ENCODE measurements around the gene MRPL53.

Gene MRPL53

DNA sequence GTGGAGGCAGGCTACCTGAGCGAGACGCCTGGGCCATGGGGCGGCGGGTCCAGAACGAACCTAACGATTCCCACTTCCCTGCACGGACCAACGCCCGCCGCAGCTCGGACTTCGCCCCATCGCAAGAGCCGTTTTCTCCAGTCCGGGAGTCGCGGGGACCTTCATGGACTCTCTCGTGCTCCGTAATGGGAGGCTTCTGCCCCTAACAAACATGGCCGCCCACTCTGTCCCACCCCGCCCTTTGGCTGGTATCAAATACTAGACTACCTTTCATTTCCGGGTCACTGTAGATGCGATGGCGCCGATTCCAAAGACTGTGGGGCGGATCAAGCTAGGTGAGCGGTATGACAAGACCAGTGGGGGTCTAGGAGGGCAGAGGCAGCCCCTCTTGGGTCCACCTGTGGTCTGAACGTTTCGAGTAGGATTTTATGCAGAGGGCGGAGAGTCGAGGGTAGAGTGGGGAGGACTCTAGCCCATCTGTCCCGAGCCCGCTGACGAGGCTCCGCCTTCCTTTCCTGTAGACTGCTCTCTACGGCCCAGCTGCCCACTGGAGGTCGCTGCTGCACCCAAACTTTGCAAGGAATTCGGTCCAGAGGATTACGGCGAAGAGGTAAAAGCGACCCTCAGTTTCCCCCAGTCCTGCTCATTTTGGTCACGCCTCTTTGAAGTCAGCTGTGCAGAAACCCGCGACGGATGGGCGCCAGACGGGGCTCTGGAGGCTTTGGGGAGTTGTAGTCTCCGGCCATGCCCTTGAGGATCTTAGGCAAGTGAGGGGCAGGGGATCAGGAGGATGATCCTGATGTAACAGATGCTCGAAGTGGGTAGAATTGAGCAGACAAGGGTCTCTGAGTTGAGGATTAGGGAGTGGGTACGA, 10.6 kb upstream of the MRPL53 start, which contains the start of the genes CCDC142 and TTC31:
CCDC142 (minus strand) TSS at position 198 of the 874 bp plus-strand sequence; CDS start at position 37, 161 bp downstream.
TTC31 (plus strand) TSS at position 281 of the 874 bp plus-strand sequence; CDS start at position 296, 15 bp downstream.
- peaks cover 33% of the 10 kb centered on the region for H3K36me3 ChIP-seq (ENCODE audit: insufficient read depth, insufficient read length, low read length)
- no peaks in the 10 kb centered on the region for H3K9me3 ChIP-seq (ENCODE audit: insufficient read depth, low read length)
- H3K27me3 ChIP-seq (ENCODE audit: insufficient read depth, insufficient read length): no peaks in the 10 kb centered on the region
- peak; percentile 98 for TF ChIP-seq YY1 (IDR thresholded peaks at IDR 0.05; ENCODE audit: insufficient read depth, insufficient read length)
- TF ChIP-seq ZNF274 (IDR thresholded peaks at IDR 0.05; ENCODE audit: low read depth, low read length): no peak
- no peak for TF ChIP-seq SUZ12 (IDR thresholded peaks at IDR 0.05; ENCODE audit: extremely low read depth, insufficient read depth, insufficient read length)
- peak within 1 kb of the TSS; percentile 85 for H3K9ac ChIP-seq (ENCODE audit: insufficient read length, low read depth)
- H3K4me1 ChIP-seq (ENCODE audit: insufficient read depth, insufficient read length): peaks cover 3% of the 10 kb centered on the region
- peak within 1 kb of the TSS; percentile 75 for H3K4me3 ChIP-seq (ENCODE audit: insufficient read length, low read depth)
- DNase-seq (ENCODE audit: low read depth, low spot score): peak; percentile 93

DNA sequence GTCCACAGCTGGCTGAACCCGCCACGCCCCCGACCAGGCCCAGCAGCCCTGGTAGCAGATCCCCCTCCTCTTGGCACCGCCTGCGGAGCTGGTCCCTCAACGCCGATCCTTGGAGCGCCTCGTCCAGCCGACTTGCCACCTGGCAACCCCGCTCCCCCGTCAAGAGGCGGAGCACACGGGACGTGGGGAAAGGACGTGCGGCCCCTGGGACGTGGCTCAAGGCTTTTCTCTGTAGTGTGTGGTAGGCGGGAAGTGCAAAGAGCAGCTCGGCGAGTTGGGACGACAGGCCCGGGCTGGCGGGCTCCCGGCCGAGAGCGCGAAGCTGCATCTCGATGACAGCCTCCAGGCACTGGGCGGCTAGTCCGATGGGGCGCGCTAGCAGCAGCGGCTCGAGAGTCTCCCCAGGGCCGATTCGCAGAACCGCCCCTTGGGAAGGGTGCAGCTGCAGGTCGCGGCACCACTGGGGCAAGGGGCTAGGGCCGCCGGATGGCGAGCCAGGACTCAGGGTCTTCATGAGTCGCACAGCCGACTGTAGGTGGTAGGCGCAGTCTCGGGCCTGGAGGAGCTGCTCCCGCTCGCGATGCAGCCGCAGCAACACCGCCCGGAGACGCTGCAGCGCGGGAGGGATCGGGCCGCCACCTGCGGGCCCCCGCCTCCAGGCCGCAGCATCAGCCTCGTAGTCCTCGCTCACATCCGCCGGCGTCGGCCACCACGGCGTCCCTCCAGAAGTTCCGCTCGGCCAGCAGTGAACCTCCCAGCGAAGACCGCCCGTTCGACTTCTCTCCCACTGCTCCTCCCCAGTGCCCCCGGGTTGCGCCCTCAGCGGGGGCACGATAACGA, 9.7 kb upstream of the MRPL53 start:
- DNase-seq (ENCODE audit: low read depth, low spot score): no peak

DNA sequence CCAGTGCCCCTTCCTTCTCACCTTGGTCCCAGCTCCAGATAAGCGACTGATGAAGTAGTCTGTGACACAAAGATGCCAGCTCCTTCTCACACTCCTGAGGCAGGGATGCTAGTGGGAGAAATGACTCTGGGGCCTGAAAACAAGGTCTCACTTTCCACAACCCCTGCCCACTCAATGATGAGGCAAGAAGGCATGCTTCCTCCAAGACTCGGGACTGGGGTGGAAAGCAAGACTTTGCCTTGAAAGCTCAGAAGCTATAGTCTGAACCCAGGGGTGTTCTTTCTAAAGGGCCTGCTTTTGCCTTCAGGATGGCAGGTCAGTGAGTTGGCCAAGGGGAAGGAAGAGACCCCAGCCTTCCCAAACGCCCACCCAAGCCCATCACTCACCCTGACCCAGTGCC, 9.0 kb upstream of the MRPL53 start:
- TF ChIP-seq YY1 (IDR thresholded peaks at IDR 0.05; ENCODE audit: insufficient read depth, insufficient read length) (no peak), ZNF274 (IDR thresholded peaks at IDR 0.05; ENCODE audit: low read depth, low read length) (no peak), SUZ12 (IDR thresholded peaks at IDR 0.05; ENCODE audit: extremely low read depth, insufficient read depth, insufficient read length) (no peak)
- peaks cover 3% of the 10 kb centered on the region for H3K4me1 ChIP-seq (ENCODE audit: insufficient read depth, insufficient read length)
- H3K27me3 ChIP-seq (ENCODE audit: insufficient read depth, insufficient read length): no peaks in the 10 kb centered on the region
- no peaks in the 10 kb centered on the region for H3K9me3 ChIP-seq (ENCODE audit: insufficient read depth, low read length)
- H3K9ac ChIP-seq (ENCODE audit: insufficient read length, low read depth): peak overlapping the region; percentile 85
- H3K36me3 ChIP-seq (ENCODE audit: insufficient read depth, insufficient read length, low read length): peaks cover 48% of the 10 kb centered on the region
- H3K4me3 ChIP-seq (ENCODE audit: insufficient read length, low read depth): peak overlapping the region; percentile 75
- DNase-seq (ENCODE audit: low read depth, low spot score): no peak

More for the DNA sequence above, 9.7 kb upstream of the MRPL53 start:
- Histone ChIP-seq H3K4me3 (ENCODE audit: insufficient read length, low read depth) (peak overlapping the region; percentile 75), H3K9me3 (ENCODE audit: insufficient read depth, low read length) (no peaks in the 10 kb centered on the region), H3K9ac (ENCODE audit: insufficient read length, low read depth) (peak overlapping the region; percentile 85), H3K4me1 (ENCODE audit: insufficient read depth, insufficient read length) (peaks cover 3% of the 10 kb centered on the region), H3K36me3 (ENCODE audit: insufficient read depth, insufficient read length, low read length) (peaks cover 41% of the 10 kb centered on the region), H3K27me3 (ENCODE audit: insufficient read depth, insufficient read length) (no peaks in the 10 kb centered on the region)
- TF ChIP-seq YY1 (IDR thresholded peaks at IDR 0.05; ENCODE audit: insufficient read depth, insufficient read length) (no peak), ZNF274 (IDR thresholded peaks at IDR 0.05; ENCODE audit: low read depth, low read length) (no peak)

DNA sequence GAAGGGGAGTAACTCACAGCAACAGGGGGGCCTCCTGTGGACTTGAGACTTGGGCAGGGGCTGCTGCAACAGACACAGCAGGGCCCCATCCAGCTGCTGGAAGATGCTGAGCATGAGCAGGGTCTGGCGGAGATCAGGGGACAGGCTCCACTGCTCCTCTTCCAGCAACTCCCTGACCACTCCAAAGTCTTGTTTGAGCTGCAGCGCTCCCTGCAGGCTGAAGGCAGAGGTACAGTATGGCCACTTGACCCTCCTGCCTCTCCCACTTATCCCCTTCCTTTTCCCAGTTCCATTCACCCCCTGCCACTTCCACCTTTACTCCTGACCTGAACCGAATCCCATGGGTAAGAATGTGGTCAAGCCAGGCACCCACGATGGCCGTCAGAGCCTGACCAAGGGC, 2.4 kb upstream of the MRPL53 start:
- H3K27me3 ChIP-seq (ENCODE audit: insufficient read depth, insufficient read length): no peaks in the 10 kb centered on the region
- no peak overlapping the region for H3K4me3 ChIP-seq (ENCODE audit: insufficient read length, low read depth)
- H3K36me3 ChIP-seq (ENCODE audit: insufficient read depth, insufficient read length, low read length): peaks cover 50% of the 10 kb centered on the region
- DNase-seq (ENCODE audit: low read depth, low spot score): no peak
- no peaks in the 10 kb centered on the region for H3K4me1 ChIP-seq (ENCODE audit: insufficient read depth, insufficient read length)
- no peaks in the 10 kb centered on the region for H3K9me3 ChIP-seq (ENCODE audit: insufficient read depth, low read length)
- TF ChIP-seq ZNF274 (IDR thresholded peaks at IDR 0.05; ENCODE audit: low read depth, low read length): no peak
- TF ChIP-seq SUZ12 (IDR thresholded peaks at IDR 0.05; ENCODE audit: extremely low read depth, insufficient read depth, insufficient read length): no peak
- no peak for TF ChIP-seq YY1 (IDR thresholded peaks at IDR 0.05; ENCODE audit: insufficient read depth, insufficient read length)
- H3K9ac ChIP-seq (ENCODE audit: insufficient read length, low read depth): no peak overlapping the region

DNA sequence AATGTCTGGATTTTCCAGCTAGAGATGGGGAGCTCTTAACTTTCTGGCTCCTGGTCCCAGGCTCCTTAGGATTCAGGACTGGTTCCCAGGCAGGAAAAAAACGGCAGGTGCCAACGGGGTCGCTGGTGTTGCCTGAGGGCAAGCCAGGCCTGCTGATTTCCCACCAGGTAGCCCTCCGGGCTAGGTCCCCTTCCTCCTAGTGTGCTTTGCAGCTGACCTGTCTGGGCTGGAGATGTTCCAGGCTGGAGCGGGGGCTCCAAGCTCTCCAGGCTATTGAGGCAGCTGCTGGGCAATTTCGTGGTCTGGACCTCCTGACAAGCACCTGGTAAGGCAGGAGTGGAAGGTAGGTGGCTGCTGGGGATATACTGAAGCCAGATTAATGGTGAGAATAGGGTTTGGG, 2.0 kb upstream of the MRPL53 start:
- DNase-seq (ENCODE audit: low read depth, low spot score): no peak
- no peaks in the 10 kb centered on the region for H3K9me3 ChIP-seq (ENCODE audit: insufficient read depth, low read length)
- H3K27me3 ChIP-seq (ENCODE audit: insufficient read depth, insufficient read length): no peaks in the 10 kb centered on the region
- no peak overlapping the region for H3K9ac ChIP-seq (ENCODE audit: insufficient read length, low read depth)
- H3K4me1 ChIP-seq (ENCODE audit: insufficient read depth, insufficient read length): no peaks in the 10 kb centered on the region
- peaks cover 46% of the 10 kb centered on the region for H3K36me3 ChIP-seq (ENCODE audit: insufficient read depth, insufficient read length, low read length)
- H3K4me3 ChIP-seq (ENCODE audit: insufficient read length, low read depth): no peak overlapping the region
- TF ChIP-seq SUZ12 (IDR thresholded peaks at IDR 0.05; ENCODE audit: extremely low read depth, insufficient read depth, insufficient read length) (no peak), ZNF274 (IDR thresholded peaks at IDR 0.05; ENCODE audit: low read depth, low read length) (no peak), YY1 (IDR thresholded peaks at IDR 0.05; ENCODE audit: insufficient read depth, insufficient read length) (no peak)

DNA sequence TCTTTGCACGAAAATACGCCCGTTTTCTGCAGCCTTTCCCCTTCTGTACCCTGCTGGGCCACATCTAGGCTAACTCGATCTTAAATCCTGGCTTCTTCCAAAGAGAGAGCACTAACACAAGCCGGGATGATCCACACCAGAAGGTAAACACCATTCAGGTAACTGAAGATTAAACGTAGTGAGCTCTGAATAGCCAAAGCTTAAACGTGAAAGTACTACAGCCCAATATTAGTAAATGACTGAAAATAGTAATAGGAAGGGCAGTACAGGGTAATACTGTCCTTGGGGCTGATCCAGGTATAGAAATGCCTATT, 422 bp upstream of the MRPL53 start:
- no peak for DNase-seq (ENCODE audit: low read depth, low spot score)
- no peaks in the 10 kb centered on the region for H3K4me1 ChIP-seq (ENCODE audit: insufficient read depth, insufficient read length)
- TF ChIP-seq SUZ12 (IDR thresholded peaks at IDR 0.05; ENCODE audit: extremely low read depth, insufficient read depth, insufficient read length) (no peak), YY1 (IDR thresholded peaks at IDR 0.05; ENCODE audit: insufficient read depth, insufficient read length) (no peak), ZNF274 (IDR thresholded peaks at IDR 0.05; ENCODE audit: low read depth, low read length) (no peak)

More for the DNA sequence above, 422 bp upstream of the MRPL53 start:
- Histone ChIP-seq H3K4me3 (ENCODE audit: insufficient read length, low read depth) (peak overlapping the region; percentile 92), H3K9me3 (ENCODE audit: insufficient read depth, low read length) (no peaks in the 10 kb centered on the region), H3K9ac (ENCODE audit: insufficient read length, low read depth) (peak overlapping the region; percentile 99), H3K27me3 (ENCODE audit: insufficient read depth, insufficient read length) (no peaks in the 10 kb centered on the region), H3K36me3 (ENCODE audit: insufficient read depth, insufficient read length, low read length) (peaks cover 36% of the 10 kb centered on the region)

Data from NT2/D1 (cell line).